Stimulated activated CD4-positive, alpha-beta T cell treated with anti-CD3 and anti-CD28 coated beads, TNF-alpha, amount 100 ng/mL, for 48 hours (primary cell): Measurements from ENCODE around the gene HTT.
"Not testable (repeated sequence)": the region's sequence is repeated elsewhere in the genome, so short reads cannot be mapped to it uniquely, and the experiment has no call there.

Experiments used
- DNase-seq, 3 donors: peaks; one replicate each; pipeline ENCODE4 v3.0.0-alpha.2; 2020; ENCODE audit warnings: low read depth in 3 of 3

The HTT gene

DNA sequence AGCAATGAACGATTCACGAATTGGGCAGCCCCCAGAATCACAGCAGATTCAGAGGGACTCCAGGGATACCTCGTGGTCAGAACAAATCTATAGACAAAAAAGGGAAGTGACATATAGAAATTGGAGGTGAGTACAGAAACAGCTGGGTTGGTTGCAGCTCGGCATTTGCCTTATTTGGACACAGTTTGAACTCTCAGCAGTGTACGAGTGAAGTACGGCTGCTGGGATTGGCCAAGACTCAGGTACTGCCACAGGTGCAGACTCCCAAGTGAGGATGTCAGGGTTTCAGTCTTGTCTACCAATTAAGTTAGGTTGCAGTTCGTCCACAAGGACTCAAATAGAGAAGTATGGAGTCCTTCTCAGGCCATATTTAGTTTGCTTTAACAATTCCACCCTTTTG is 28.3 kb upstream of the HTT start:
- no peak for DNase-seq

DNA sequence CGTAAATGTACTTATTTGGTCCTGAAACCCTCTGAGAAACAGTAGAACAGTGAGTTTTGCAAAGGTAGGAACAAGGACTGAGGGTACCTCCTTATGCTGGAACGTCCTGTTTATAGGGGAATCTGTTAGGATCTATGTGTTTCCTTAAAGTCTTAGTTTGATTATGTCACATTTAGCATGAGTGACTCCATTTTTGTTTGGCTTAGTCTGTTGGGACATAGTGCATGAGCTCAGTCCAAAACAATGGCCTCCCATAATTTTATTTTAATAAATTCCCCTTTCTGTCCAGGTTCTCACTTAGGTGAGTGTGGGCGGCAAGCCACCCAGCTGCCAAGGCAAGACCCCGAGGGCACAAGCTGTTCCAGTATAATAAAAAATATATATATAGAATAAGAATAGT is 27.9 kb upstream of the HTT start:
- DNase-seq = no peak

DNA sequence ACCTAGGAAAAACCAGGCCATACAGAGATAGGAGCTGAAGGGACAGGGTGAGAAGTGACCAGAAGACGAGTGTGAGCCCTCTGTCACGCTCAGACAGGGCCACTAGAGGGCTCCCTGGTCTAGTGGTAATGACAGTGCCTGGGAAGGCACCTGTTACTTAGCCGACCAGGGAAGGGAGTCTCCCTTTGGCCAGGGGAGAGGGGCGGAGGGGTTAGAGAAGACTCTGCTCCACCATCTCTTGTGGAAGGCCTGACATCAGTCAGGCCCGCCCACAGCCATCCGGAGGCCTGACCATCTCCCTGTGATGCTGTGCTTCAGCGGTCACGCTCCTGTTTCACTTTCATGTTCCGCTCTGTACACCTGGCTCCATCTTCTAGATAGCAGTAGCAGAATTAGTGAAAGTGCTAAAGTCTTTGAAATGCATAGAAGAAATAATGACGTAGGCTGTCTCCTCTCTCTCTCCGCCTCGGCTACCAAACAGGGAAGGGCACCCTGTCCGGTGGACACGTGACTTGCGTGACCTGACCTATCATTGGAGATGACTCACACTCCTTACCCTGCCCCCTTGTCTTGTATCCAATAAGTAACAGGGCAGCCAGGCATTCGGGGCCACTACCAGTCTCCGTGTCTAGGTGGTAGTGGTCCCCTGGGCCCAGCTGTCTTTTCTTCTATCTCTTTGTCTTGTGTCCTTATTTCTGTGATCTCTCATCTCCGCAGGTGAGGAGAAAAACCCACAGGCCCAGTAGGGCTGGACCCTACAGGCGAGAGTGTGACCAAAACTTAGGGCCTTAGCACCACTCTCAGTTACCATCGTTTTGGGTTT is 26.8 kb upstream of the HTT start:
- DNase-seq = peak; percentile 57 to 79 (median 66)

DNA sequence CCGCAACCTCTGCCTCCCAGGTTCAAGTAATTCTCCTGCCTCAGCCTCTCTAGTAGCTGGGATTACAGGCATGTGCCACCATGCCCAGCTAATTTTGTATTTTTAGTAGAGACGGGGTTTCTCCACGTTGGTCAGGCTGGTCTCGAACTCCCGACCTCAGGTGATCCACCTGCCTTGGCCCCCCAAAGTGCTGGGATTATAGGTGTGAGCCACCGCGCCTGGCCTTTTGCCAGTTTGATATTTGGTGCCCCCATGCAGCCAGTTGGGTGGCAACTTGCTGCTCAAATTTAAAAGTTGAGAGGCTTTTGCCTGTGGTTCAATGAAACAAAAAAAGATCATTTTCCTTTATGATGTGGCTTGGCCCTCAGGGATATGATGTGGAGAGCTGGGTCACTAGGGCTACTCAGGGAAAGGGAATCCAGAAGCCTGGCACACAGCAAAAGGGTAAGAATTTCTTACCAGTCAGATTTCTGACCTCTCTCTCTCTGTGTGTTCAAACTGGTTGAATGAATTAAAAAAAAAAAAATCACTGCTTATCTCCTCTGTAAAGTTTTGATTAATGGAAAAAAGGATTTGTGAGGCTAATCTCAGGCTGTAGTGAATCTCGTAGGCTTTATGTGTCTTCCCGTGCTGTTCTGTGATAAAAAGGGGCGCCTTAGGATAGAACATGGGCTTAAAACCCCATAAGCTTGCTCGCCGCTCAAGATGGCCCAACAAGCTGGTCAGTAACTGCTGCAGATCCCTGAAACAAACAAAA is 23.2 kb upstream of the HTT start:
- not testable (repeated sequence) for DNase-seq

DNA sequence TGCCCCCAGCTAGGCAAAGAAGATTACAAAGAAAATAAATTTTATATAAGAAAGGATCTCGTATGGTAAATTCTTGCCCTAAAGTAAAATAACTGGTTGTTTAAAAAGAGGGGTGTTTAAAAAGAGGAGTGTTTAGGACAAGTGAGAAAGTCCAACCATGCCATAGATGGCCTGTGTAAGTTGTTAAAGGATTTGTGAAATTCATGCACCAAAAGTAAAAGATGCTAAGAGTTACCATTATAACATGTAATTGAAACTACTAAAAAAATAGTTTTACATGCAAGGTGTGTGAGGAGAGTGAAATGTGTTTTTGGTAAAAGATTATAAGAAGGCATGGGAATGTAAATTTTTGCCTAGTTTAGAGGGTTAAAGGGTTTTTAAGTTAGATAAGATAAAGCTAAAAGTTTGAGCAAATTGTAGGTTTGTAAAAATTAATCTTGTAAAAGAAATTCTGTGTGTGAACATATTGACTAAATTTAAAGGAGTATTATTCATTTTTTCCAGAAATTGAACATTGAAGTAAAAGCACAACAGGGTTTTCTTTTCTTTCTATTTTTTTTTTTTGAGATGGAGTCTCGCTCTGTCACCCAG is 20.2 kb upstream of the HTT start:
- no peak for DNase-seq

DNA sequence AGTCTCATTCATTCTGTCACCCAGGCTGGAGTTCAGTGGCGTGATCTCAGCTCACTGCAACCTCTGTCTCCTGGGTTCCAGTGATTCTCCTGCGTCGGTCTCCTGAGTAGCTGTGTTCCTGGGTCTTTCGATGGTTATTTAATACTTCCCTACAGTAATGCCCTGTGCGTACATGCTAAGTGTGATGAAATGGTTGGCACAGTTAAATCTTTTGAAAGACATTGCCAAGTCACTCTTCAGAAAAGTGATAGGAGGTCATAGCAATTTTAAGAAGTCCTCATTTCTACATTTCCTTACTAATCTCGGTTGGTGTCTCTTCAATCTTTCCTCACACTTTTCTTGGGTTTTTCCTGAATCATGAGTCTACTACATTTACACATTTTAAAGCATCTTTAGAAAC is 14.5 kb upstream of the HTT start:
- DNase-seq = no peak

DNA sequence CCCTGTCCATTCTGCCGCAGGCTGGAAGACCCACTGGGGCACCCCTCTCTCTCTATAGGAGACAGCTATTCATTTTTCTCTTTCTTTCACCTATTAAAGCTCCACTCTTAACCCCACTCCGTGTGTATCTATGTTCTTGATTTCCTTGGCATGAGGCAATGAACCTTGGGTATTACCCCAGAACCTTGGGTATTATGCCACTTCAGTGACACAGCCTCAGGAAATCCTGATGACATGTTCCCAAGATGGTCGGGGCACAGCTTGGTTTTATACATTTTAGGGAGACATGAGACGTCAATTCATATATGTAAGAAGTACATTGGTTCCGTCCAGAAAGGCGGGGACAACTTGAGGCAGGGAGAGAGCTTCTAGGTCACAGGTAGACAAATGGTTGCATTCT is 13.5 kb upstream of the HTT start:
- no peak for DNase-seq

DNA sequence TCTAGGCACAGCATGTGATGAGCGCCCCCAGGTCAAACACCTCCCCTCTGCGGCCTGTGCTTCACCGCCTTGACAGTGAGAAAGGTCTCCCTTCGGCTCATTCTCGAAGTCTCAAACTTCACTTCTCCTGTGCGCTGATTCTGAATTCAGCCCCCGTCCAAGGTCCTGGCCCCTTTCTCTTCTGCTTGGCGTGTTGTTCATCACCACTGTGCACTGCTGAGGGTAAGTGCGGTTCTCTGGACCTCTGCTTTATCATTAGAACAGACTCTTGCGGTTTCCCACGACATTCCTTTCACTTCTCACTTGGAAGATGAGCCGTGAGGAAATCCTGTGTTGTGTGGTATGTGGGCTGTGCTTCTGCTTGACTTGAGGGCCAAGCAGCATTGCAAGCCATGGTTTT is 12.0 kb upstream of the HTT start:
- DNase-seq = no peak

DNA sequence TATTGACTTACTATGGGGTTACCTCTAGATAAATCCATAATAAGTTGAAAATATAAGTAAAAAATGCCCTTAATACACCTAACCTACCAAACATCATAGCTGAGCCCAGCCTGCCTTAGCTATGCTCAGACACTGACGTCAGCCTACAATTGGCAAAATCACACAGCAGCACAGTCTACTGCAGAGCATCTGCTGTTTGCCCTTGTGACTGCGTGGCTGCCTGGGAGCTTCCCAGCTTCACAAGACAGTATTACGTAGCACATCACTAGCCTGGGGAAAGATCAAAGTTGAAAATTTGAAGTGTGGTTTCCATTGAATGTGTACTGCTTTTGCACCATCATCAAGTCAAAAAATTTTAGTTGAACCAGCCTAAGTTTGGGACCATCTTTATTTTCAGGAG is 8.9 kb upstream of the HTT start:
- no peak for DNase-seq

DNA sequence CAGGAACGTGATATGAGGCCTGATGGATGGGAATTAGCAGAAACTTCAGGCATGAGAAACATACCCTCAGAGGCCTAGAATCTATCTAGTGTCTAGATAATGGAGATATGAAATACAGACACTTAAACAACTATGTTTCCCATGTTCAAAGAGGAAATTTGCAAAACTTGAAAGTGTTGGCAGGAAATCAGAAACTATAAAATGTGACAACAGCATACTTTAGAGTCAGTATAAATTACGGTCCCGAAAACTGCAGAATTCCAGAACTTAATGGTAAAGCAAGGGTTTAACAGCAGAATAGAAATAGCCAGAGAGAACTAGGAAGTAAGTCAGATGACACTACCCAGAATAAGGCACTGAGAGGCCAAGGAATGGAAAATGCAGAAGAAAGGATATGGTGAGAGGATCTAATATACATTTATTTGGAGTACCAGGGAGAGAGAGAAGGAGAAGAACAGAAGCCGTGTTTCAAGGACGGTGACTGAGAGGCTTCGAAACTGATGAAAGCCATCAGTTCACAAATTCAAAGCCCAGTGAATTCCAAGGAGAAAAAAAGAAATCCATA is 7.6 kb upstream of the HTT start:
- DNase-seq = no peak

DNA sequence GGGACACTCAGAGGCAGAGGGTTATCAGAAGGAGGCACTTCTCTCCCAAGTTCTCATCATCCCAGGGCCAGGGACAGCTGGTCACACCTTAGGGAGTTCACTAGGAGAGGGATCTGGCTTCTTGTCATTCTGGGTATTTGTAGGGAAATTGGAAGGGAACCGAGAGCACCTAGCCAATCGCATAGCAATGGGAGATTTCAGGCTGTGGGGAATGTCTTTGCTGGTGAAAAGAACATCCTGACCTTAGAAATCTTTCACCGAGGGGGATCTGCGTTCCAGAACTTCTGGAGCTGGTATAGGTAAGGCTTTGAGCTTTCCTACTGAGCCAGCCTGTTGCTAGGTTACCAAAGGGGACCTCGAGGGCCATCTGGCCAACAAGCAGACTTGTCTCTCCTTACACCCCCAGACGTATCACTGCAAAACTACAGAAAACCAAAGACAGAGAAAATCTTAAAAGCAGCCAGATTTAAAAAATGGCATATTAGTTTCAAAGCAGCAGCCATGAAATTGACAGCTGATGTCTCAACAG is 6.9 kb upstream of the HTT start:
- no peak for DNase-seq

DNA sequence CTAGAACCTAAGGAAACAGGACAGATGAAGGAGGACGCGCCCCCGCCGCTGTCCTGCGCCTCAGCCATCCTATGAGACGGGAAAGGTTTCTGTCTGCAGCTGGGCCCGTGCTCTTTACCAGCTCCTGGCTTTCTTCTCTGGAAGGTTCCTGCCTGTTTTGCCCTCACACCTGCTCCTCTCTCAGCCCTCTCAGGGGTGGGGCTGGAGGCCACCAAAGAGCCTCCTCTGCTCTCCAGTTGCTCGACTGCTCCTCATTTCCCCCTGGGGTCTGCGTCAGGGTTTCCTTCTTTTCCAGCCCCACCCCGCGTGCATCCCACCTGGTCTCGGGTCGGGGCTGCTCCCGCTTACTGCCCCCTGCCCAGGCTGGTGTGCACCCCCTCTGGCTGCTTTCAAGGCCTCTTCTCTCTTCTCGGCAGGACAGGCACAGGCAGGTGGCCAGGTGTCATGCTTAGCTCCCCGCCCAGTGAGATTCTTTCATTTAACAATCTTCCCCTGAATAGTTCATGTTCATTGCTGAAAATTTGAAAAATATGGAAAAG is 4.8 kb upstream of the HTT start:
- DNase-seq = no peak

DNA sequence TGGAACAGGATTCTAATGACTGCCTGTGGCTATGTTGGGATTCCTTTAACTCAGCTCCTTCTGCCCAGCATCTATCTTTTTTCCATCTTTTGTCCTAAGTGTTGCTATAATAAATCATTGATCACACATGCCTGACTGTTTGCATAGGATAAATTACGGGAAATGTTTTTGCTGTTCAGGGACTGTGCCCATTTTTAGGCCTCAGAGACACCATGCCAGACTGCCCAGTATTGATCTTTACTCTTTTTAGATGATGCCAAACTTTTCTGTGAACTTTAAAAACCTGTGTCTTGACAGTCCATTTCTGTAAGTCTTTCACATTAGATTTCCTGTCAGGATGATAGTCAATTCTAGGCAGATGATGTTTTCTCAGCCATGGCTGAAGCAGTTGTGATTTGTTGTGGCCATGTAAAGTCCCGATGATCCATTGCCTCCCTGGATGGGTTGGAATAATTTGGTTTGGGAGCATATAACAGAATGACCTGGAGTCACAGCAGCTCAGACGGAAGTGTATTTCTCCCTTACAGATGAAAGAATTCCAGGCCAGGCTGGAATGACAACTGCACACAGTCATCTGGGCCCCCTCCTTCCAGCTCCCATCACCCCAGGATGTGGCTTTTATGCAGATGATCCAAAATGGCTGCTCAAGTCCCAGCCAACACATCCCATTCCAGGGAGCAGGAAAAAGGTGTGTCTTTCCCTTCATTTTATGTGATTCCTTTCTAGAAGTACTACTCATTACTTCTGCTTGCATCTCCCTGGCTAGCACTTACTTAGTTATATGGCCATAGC is 3.6 kb upstream of the HTT start:
- no peak for DNase-seq

DNA sequence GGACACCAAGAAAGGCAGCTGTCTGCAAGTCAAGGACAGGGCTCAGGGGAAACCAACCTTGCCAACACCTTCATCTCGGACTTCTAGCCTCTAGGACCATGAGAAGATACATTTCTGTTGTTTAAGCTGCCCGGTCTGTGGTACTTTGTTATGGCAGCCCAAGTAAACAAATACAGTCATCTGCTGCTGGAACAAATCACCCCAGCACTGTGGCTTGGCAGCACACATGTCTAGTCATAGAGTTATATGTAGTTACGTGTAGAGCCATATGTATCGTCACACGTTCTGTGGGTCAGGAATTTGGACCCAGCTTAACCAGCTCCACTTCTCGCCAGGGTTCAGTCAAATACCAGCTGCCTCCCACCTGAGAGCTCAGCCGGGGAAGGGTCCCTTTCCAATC is 2.7 kb upstream of the HTT start:
- DNase-seq = no peak

DNA sequence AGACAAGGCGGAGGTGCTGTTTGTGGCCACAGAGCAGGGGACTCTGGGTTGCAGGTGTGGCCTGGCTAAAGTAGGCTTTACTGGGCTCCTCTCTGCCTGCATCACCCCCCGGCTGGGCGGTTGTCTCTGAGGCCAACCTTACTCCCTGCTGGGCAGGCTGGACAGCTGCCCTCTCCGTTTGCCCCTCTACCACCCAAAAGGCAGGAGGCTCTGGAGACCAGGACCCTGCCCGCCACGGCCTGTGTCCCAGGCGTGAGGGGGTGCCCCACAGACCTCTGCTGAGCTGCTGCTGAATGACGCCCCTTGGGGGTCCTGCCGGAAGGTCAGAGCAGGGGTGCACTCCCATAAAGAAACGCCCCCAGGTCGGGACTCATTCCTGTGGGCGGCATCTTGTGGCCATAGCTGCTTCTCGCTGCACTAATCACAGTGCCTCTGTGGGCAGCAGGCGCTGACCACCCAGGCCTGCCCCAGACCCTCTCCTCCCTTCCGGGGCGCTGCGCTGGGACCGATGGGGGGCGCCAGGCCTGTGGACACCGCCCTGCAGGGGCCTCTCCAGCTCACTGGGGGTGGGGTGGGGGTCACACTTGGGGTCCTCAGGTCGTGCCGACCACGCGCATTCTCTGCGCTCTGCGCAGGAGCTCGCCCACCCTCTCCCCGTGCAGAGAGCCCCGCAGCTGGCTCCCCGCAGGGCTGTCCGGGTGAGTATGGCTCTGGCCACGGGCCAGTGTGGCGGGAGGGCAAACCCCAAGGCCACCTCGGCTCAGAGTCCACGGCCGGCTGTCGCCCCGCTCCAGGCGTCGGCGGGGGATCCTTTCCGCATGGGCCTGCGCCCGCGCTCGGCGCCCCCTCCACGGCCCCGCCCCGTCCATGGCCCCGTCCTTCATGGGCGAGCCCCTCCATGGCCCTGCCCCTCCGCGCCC is 1.1 kb upstream of the HTT start:
- no peak for DNase-seq

DNA sequence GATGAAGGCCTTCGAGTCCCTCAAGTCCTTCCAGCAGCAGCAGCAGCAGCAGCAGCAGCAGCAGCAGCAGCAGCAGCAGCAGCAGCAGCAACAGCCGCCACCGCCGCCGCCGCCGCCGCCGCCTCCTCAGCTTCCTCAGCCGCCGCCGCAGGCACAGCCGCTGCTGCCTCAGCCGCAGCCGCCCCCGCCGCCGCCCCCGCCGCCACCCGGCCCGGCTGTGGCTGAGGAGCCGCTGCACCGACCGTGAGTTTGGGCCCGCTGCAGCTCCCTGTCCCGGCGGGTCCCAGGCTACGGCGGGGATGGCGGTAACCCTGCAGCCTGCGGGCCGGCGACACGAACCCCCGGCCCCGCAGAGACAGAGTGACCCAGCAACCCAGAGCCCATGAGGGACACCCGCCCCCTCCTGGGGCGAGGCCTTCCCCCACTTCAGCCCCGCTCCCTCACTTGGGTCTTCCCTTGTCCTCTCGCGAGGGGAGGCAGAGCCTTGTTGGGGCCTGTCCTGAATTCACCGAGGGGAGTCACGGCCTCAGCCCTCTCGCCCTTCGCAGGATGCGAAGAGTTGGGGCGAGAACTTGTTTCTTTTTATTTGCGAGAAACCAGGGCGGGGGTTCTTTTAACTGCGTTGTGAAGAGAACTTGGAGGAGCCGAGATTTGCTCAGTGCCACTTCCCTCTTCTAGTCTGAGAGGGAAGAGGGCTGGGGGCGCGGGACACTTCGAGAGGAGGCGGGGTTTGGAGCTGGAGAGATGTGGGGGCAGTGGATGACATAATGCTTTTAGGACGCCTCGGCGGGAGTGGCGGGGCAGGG is 568 bp downstream of the HTT start:
- peak; percentile 14 to 37 (median 33) for DNase-seq

DNA sequence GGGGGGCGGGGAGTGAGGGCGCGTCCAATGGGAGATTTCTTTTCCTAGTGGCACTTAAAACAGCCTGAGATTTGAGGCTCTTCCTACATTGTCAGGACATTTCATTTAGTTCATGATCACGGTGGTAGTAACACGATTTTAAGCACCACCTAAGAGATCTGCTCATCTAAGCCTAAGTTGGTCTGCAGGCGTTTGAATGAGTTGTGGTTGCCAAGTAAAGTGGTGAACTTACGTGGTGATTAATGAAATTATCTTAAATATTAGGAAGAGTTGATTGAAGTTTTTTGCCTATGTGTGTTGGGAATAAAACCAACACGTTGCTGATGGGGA is 1.1 kb downstream of the HTT start:
- no peak for DNase-seq

DNA sequence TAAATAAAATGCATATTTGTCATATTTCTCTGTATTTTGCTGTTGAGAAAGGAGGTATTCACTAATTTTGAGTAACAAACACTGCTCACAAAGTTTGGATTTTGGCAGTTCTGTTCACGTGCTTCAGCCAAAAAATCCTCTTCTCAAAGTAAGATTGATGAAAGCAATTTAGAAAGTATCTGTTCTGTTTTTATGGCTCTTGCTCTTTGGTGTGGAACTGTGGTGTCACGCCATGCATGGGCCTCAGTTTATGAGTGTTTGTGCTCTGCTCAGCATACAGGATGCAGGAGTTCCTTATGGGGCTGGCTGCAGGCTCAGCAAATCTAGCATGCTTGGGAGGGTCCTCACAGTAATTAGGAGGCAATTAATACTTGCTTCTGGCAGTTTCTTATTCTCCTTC is 3.3 kb downstream of the HTT start:
- DNase-seq = no peak

DNA sequence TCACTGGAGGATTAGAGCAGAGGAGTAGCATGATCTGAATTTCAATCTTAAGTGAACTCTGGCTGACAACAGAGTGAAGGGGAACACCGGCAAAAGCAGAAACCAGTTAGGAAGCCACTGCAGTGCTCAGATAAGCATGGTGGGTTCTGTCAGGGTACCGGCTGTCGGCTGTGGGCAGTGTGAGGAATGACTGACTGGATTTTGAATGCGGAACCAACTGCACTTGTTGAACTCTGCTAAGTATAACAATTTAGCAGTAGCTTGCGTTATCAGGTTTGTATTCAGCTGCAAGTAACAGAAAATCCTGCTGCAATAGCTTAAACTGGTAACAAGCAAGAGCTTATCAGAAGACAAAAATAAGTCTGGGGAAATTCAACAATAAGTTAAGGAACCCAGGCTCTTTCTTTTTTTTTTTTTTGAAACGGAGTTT is 5.2 kb downstream of the HTT start:
- DNase-seq = no peak
